ENCODE measurements around the gene SLC9A1.

DNA sequence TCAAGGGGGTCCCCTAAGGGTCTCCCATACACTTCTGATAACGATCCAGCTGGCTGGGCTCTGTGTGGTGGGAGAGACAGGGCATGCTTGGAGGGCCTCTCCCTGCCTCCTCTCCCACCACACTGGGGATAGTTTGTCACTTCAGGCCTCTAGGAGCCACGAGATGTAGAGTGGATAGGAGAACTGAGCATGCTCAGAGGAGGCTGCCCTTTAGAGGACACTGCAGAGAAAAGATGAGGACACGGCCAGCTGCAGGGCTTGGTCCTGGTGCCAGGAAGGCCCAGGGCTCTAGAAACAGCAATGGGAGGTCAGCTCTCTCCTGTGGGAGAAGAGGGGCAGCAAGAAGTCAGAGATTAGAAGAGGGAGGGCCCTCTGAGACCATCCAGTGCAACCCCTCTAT, 25.7 kb downstream of the SLC9A1 start:
- TF ChIP-seq, protein P1, sequence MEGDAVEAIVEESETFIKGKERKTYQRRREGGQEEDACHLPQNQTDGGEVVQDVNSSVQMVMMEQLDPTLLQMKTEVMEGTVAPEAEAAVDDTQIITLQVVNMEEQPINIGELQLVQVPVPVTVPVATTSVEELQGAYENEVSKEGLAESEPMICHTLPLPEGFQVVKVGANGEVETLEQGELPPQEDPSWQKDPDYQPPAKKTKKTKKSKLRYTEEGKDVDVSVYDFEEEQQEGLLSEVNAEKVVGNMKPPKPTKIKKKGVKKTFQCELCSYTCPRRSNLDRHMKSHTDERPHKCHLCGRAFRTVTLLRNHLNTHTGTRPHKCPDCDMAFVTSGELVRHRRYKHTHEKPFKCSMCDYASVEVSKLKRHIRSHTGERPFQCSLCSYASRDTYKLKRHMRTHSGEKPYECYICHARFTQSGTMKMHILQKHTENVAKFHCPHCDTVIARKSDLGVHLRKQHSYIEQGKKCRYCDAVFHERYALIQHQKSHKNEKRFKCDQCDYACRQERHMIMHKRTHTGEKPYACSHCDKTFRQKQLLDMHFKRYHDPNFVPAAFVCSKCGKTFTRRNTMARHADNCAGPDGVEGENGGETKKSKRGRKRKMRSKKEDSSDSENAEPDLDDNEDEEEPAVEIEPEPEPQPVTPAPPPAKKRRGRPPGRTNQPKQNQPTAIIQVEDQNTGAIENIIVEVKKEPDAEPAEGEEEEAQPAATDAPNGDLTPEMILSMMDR (conservative IDR thresholded peaks at IDR 0.05; ENCODE audit: low read length): no peak
- no peak for TF ChIP-seq EZH2phosphoT487 (IDR thresholded peaks at IDR 0.05; ENCODE audit: borderline replicate concordance, low read depth, low read length)

All from OCI-LY7 (cell line).